Body of pancreas (tissue), 4 donors: ENCODE measurements around the gene CDKL5.

ENCODE experiments used
- POLR2A ChIP-seq, 3 donors: fragments of 450-650 bp; IDR thresholded peaks; one replicate each; pipeline ENCODE4 v1.6.1; 2016; ENCODE audit warnings: antibody characterized with exemption in 3 of 3, mild to moderate bottlenecking in 2 of 3
- TF ChIP-seq, protein P1 (sequence below), 7 experiments: fragments of 450-650 bp in 4 of 7; fragments of 200-600 bp in 3 of 7; sonication (generic) in 3 of 7; IDR thresholded peaks; one replicate each; pipeline ENCODE4 v1.5.1; 2016 to 2019; ENCODE audit warnings: antibody characterized with exemption in 7 of 7

DNA sequence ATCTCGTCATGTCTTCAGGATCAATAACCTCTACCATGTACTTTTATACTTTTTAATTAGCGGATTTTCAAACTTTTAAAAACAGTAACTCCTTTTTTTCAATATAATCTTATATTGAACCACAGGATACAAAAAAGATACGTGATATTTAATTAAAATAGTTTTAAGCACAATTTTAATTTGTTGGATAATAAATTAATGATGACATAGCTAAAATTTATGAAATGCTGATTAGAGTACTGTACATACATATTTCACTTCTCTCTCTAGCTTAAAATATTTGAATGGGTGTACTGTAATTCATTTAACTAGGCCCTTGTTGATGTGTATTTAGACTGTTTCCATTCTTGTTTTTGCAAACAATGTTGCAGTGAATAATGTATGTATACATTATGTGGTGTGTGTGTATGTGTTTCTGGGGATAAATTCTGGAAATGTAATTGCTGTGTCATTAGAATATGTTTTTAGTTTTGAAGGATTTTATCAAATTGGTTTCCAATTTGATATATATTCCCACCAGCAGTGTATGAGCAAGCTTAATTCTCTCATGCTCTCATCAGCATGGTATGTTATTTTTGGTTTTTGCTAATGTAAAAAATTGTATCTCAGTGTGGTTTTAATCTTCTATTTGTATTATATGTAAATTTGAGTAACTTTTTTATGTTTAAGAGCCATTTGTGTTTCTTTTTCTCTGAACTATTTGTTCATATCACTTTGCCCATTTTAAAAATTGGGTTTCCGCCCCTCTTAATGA lies 66.4 kb downstream of the CDKL5 start:
- TF ChIP-seq, protein P1, sequence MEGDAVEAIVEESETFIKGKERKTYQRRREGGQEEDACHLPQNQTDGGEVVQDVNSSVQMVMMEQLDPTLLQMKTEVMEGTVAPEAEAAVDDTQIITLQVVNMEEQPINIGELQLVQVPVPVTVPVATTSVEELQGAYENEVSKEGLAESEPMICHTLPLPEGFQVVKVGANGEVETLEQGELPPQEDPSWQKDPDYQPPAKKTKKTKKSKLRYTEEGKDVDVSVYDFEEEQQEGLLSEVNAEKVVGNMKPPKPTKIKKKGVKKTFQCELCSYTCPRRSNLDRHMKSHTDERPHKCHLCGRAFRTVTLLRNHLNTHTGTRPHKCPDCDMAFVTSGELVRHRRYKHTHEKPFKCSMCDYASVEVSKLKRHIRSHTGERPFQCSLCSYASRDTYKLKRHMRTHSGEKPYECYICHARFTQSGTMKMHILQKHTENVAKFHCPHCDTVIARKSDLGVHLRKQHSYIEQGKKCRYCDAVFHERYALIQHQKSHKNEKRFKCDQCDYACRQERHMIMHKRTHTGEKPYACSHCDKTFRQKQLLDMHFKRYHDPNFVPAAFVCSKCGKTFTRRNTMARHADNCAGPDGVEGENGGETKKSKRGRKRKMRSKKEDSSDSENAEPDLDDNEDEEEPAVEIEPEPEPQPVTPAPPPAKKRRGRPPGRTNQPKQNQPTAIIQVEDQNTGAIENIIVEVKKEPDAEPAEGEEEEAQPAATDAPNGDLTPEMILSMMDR (IDR thresholded peaks at IDR 0.05): no peak
- no peak for TF ChIP-seq POLR2A (IDR thresholded peaks at IDR 0.05)
